Measurements from ENCODE around the gene GTF2H3. TPM values are rescaled to one million over a fixed set of nuclear protein-coding genes. Genes with fewer than 3 reads are reported as not detected.

GTF2H3 gene
- 10 to 100 TPM; 36.0 to 41.8 TPM for total RNA-seq

DNA sequence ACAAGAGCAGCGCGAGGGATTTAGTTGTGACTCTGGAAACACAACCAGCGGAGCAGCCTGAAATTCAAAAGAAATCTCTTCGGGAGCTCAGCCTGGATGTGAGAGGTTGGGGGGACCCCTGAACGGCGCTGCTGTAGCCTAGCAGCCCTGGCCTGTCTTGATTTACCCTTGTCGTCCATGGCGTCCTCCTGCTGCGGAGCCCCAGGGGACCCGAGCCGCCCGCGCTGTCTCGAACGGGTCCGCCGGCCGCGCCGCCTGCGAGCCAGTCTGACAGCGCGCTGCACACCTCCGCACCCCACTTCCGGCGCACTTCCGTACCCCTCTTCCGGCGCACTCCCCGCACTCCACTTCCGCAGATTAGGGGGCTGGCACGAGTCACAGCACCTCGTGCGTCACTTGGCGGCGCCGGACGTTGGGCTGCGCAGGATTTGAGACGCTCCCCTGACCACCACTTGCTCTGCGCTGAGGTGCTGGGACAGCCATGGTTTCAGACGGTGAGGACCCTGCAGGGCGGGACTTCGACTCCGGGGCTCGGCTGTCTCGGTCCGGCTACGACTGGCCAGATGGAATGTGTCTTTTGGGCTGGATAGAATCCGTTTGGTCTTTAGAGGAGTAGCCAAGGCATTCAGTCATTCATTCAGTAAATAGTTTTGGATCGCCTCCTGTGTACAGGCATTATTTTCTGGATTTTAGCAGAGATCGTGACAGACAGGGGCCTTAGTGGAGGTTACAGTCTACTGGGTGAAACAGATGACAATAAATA, at the start of gene GTF2H3, which contains the start of gene EIF2B1:
GTF2H3 (plus strand) TSS at position 451 of the 763 bp plus-strand sequence; CDS start at position 482, 31 bp downstream.
EIF2B1 (minus strand) TSS at position 308 of the 763 bp plus-strand sequence; CDS start at position 179, 129 bp downstream.

DNA sequence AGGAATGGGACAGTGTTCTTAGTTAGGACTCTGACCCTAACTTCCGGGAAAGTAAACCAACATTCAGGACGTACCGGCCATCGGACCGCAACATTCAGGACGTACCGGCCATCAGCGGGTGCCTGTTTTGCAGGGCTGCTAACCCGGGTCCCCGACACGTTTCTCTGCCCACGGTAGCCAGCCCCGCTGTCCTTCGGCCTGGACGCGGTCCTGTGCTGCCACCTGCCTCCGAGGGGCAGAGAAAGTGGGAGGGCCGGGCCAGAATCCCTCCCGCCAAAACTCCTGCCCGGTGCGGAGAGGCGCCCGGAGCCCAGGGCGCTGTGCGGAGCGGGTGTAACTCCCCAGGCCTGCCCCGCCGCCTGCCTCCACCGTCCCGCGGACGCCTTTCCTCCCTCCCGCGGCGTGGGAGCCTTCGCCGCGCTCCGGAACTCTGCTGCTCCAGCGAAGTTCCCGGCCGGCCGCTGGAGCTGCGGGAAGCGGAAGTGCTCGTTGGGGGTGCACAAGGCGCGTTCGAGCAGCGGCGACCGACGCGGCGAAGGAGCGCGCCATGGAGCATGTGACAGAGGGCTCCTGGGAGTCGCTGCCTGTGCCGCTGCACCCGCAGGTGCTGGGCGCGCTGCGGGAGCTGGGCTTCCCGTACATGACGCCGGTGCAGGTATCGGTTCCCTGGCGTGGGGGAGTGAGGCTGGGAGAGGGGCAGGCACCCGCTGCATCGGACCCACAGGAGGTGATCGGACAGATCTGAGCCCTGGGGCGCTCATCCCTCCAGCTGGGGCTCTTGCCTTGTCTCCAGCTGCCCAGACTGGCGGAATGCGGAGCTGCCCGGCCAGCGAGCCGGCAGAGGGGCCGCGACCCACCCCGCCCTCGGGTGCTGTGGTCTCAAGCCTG, 31.8 kb upstream of the GTF2H3 start, which contains the start of gene DDX55:
DDX55 (plus strand) TSS at position 498 of the 888 bp plus-strand sequence; CDS start at position 548, 50 bp downstream.

DNA sequence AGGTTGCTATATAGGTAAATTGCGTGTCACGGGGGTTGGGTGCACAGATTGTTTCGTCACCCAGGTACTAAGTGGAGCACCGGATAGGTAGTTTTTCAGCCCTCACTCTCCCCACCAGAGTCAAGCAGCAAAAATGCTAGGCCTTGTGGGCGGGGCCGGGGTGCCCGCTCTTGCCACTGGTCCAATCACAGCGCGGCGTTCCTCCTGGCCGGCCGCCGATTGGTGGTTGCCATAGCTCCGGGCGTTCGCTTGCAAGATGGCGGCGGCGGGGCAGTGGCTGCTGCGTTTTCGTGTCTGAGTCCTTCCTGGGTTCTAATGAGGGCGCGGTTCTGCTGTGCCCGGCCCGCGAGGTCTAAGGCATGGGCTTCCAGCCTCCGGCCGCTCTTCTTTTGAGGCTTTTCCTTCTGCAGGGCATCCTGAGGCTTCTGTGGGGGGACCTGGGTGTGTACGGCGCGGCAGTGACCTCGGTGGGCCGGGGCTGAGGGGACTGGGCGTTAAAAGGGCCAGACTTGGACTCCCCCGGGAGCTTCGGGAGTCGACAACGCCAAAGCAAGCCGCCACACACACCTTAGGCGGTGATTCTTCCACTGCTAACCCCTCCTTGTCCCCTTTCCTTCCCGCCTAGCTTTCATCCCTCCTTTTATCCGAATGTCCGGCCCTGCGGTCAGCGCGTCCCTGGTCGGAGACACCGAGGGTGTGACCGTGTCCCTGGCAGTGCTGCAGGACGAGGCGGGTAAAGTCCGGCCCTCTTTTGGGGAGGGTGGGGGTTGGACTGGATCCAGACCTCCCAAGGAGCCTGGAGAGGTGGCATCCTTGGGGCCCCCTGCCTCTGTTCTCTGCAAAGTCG, 37.5 kb downstream of the GTF2H3 start, which contains the start of gene TCTN2:
TCTN2 (plus strand) TSS at position 232 of the 847 bp plus-strand sequence; CDS start at position 360, 128 bp downstream.

Other genes starting within 250 kb of the GTF2H3 start
- gene KMT5A, start 249.7 kb upstream of the GTF2H3 start, total RNA-seq = 10 to 100 TPM; 59.0 to 60.1 TPM
- gene RILPL2, start 197.1 kb upstream of the GTF2H3 start, total RNA-seq = 1 to 10 TPM; 7.4 to 7.5 TPM
- 10 to 100 TPM; 36.5 to 37.3 TPM for gene SNRNP35, start 175.7 kb upstream of the GTF2H3 start, total RNA-seq
- gene RILPL1, start 100.1 kb upstream of the GTF2H3 start, total RNA-seq = 1 to 10 TPM; 1.1 to 1.3 TPM
- gene TMED2, start 49.3 kb upstream of the GTF2H3 start, total RNA-seq = 100 to 1,000 TPM; 147 to 150 TPM
- gene DDX55, start 31.7 kb upstream of the GTF2H3 start, total RNA-seq = 10 to 100 TPM; 31.5 to 32.1 TPM
- gene EIF2B1, start 143 bp upstream of the GTF2H3 start, total RNA-seq = 10 to 100 TPM; 57.7 to 59.8 TPM
- gene TCTN2, start 37.3 kb downstream of the GTF2H3 start, total RNA-seq = 1 to 10 TPM; 3.1 to 3.2 TPM
- 10 to 100 TPM; 36.3 to 38.1 TPM for gene ATP6V0A2, start 78.5 kb downstream of the GTF2H3 start, total RNA-seq
- gene DNAH10, start 128.5 kb downstream of the GTF2H3 start, total RNA-seq = under 1 TPM in 1 of 2 experiments, not detected in 1; 0.05 TPM